Liver (tissue), 9 donors: ENCODE results near the gene DPH2. TPM values are rescaled to one million over a fixed set of nuclear protein-coding genes. Genes with fewer than 3 reads are reported as not detected.

Source experiments
- DNase-seq: peaks from one replicate; pipeline ENCODE4 v3.0.0-alpha.2; 2017; ENCODE audit warnings: low spot score
- H3K27ac ChIP-seq, 2 donors: one replicate each; pipeline ENCODE4 v1.7.0; 2013; ENCODE audit warnings: inconsistent platforms in 2 of 2, low read length in 2 of 2, control low read depth in 1 of 2, low read depth in 1 of 2, mild to moderate bottlenecking in 1 of 2
- H3K27me3 ChIP-seq, 4 donors: one replicate each; pipeline versions ENCODE4 v1.6.1 to v1.7.0; 2013; ENCODE audit warnings: low read length in 3 of 4, inconsistent platforms in 1 of 4, mild to moderate bottlenecking in 1 of 4, moderate library complexity in 1 of 4; ENCODE audit not compliant: control insufficient read depth in 4 of 4, insufficient read depth in 4 of 4
- H3K36me3 ChIP-seq, 4 donors: one replicate each; pipeline versions ENCODE4 v1.6.1 to v1.7.0; 2013; ENCODE audit warnings: low read length in 3 of 4, mild to moderate bottlenecking in 3 of 4, low read depth in 1 of 4, moderate library complexity in 1 of 4; ENCODE audit not compliant: control insufficient read depth in 4 of 4, insufficient read depth in 3 of 4
- H3K4me1 ChIP-seq, 4 donors: one replicate each; pipeline versions ENCODE4 v1.6.1 to v1.7.0; 2013; ENCODE audit warnings: low read length in 3 of 4, mild to moderate bottlenecking in 3 of 4, moderate library complexity in 1 of 4; ENCODE audit not compliant: control insufficient read depth in 4 of 4, insufficient read depth in 4 of 4
- H3K4me3 ChIP-seq, 3 donors: one replicate each; pipeline versions ENCODE4 v1.6.1 to v1.7.0; 2013; ENCODE audit warnings: low read length in 3 of 3, control low read depth in 1 of 3, low read depth in 1 of 3, mild to moderate bottlenecking in 1 of 3
- H3K9ac ChIP-seq, 2 donors: one replicate each; pipeline ENCODE4 v1.7.0; 2013; ENCODE audit warnings: low read length in 2 of 2, mild to moderate bottlenecking in 2 of 2, moderate library complexity in 2 of 2, control low read depth in 1 of 2, low read depth in 1 of 2
- H3K9me3 ChIP-seq, 4 donors: one replicate each; pipeline versions ENCODE4 v1.6.1 to v1.7.0; 2013; ENCODE audit warnings: low read length in 3 of 4; ENCODE audit not compliant: control insufficient read depth in 4 of 4
- CTCF ChIP-seq: fragments of 150-350 bp; IDR thresholded peaks from 2 replicates; pipeline ENCODE4 v1.5.1; 2017; ENCODE audit warnings: improper control_type of control experiment, low read depth, low read length; ENCODE audit not compliant: missing input control
- EGR1 ChIP-seq, 2 donors: IDR thresholded peaks; 2 replicates each; pipeline ENCODE4 v1.6.1; 2016 to 2018; ENCODE audit warnings: antibody characterized with exemption in 2 of 2, low read depth in 2 of 2
- FOXA2 ChIP-seq: IDR thresholded peaks from 2 replicates; pipeline ENCODE4 v1.6.1; 2016; ENCODE audit warnings: antibody characterized with exemption
- GABPA ChIP-seq, 2 donors: IDR thresholded peaks in 1 of 2; conservative IDR thresholded peaks in 1 of 2; 2 replicates each; pipeline ENCODE4 v1.6.1; 2016; ENCODE audit warnings: antibody characterized with exemption in 2 of 2, mild to moderate bottlenecking in 1 of 2, moderate library complexity in 1 of 2
- HNF4A ChIP-seq, 2 donors: conservative IDR thresholded peaks; 2 replicates each; pipeline ENCODE4 v1.6.1; 2016; ENCODE audit warnings: antibody characterized with exemption in 2 of 2, mild to moderate bottlenecking in 2 of 2
- HNF4G ChIP-seq: IDR thresholded peaks from 2 replicates; pipeline ENCODE4 v1.6.1; 2016; ENCODE audit warnings: antibody characterized with exemption
- JUND ChIP-seq, 2 donors: IDR thresholded peaks; 2 replicates each; pipeline ENCODE4 v1.6.1; 2016; ENCODE audit warnings: antibody characterized with exemption in 2 of 2
- NR2F2 ChIP-seq: IDR thresholded peaks from 2 replicates; pipeline ENCODE4 v1.6.1; 2016; ENCODE audit warnings: antibody characterized with exemption
- RAD21 ChIP-seq, 2 donors: IDR thresholded peaks; 2 replicates each; pipeline ENCODE4 v1.6.1; 2016; ENCODE audit warnings: antibody characterized with exemption in 2 of 2, mild to moderate bottlenecking in 2 of 2
- REST ChIP-seq: IDR thresholded peaks from 2 replicates; pipeline ENCODE4 v1.6.1; 2016; ENCODE audit warnings: antibody characterized with exemption, mild to moderate bottlenecking
- RXRA ChIP-seq, 2 donors: IDR thresholded peaks; 2 replicates each; pipeline ENCODE4 v1.6.1; 2017 to 2018; ENCODE audit warnings: antibody characterized with exemption in 2 of 2, mild to moderate bottlenecking in 1 of 2
- TAF1 ChIP-seq: conservative IDR thresholded peaks from 2 replicates; pipeline ENCODE4 v1.6.1; 2016; ENCODE audit warnings: antibody characterized with exemption, mild to moderate bottlenecking
- YY1 ChIP-seq: IDR thresholded peaks from 2 replicates; pipeline ENCODE4 v1.6.1; 2016; ENCODE audit warnings: antibody characterized with exemption, mild to moderate bottlenecking
- WGBS: extraction: QIAGEN DNeasy Blood & Tissue Kit; methylation state at CpG from one replicate; pipeline ENCODE4 v1.1.7; 2013; 5-methylcytosine and 5-hydroxymethylcytosine counted together
- polyA plus RNA-seq, 2 donors: library from polyadenylated mRNA; stranded (reverse) in 1 of 2; unstranded in 1 of 2; fragments of 200-250 nt in 1 of 2; fragments of >200 nt in 1 of 2; fragmentation: Nextera tagmentation in 1 of 2; extraction: Ambion mirVana in 1 of 2; gene quantifications; one replicate each; pipeline versions ENCODE4 v1.2.1 to v1.2.3, GENCODE V29; 2013 to 2015
- total RNA-seq, 2 donors: library from RNA; depleted of rRNA; stranded (reverse); fragments of >200 nt; gene quantifications; one replicate each; pipeline ENCODE4 v1.2.3, GENCODE V29; 2014
- donor health status: healthy.
- donor health status: healthy.
- donor health status: healthy.
- donor health status: healthy.
- donor health status: healthy.

Gene DPH2
- total and polyA plus RNA-seq, 4 donors: 9.3 to 20.9 (median 15.4) TPM

- Histone ChIP-seq H3K27ac (no peak overlapping the region), H3K9me3 (no peaks in the 10 kb centered on the region), H3K4me3 (no peak overlapping the region), H3K27me3 (no peaks in the 10 kb centered on the region), H3K9ac (no peak overlapping the region), H3K36me3 (peaks cover 0 to 5% (median 0%) of the 10 kb centered on the region in 4 donors), H3K4me1 (peaks cover 6 to 12% (median 8%) of the 10 kb centered on the region in 4 donors)
- TF ChIP-seq RXRA (IDR thresholded peaks at IDR 0.05): peak in 1 of 2 donors; percentile 33
- peak; percentile 49 for TF ChIP-seq CTCF
- TF ChIP-seq NR2F2: no peak
- TF ChIP-seq EGR1 (IDR thresholded peaks at IDR 0.05; ENCODE audit: low read depth in 2 of 2): no peak
- TF ChIP-seq REST: no peak
- no peak for TF ChIP-seq YY1
- TF ChIP-seq GABPA (IDR thresholded peaks at IDR 0.05 in 1 of 2, conservative IDR thresholded peaks at IDR 0.05 in 1 of 2): no peak
- peak; percentile 36 to 69 for TF ChIP-seq RAD21 (IDR thresholded peaks at IDR 0.05)
- no peak for TF ChIP-seq HNF4G
- no peak for TF ChIP-seq TAF1
- no peak for DNase-seq
- 94% methylated on average over 10 of the region's 10 CpGs for WGBS
Measured at GRCh38 chr1:43930168-43930948, 39.5 kb upstream of the DPH2 start.

GRCh38 chr1:43930949-43931275 is 38.9 kb upstream of the DPH2 start:
- Histone ChIP-seq H3K4me3 (no peak overlapping the region), H3K9me3 (no peaks in the 10 kb centered on the region), H3K36me3 (peaks cover 0 to 4% (median 0%) of the 10 kb centered on the region in 4 donors), H3K27me3 (no peaks in the 10 kb centered on the region), H3K9ac (no peak overlapping the region), H3K27ac (no peak overlapping the region), H3K4me1 (peaks cover 7 to 17% (median 10%) of the 10 kb centered on the region in 4 donors)
- 86% methylated on average over 4 of the region's 4 CpGs for WGBS
- no peak for TF ChIP-seq TAF1
- TF ChIP-seq RAD21 (IDR thresholded peaks at IDR 0.05): no peak
- no peak for TF ChIP-seq GABPA (IDR thresholded peaks at IDR 0.05 in 1 of 2, conservative IDR thresholded peaks at IDR 0.05 in 1 of 2)
- TF ChIP-seq RXRA (IDR thresholded peaks at IDR 0.05): no peak
- TF ChIP-seq FOXA2: no peak
- TF ChIP-seq HNF4A (conservative IDR thresholded peaks at IDR 0.05): no peak
- TF ChIP-seq JUND (IDR thresholded peaks at IDR 0.05): no peak
- DNase-seq: no peak
